ENCODE data around the gene TMEM154.

The TMEM154 gene

GRCh38 chr4:152696764-152697261 lies 17.0 kb upstream of the TMEM154 start:
- Histone ChIP-seq H3K27ac (ENCODE audit: low read length) (no peak overlapping the region), H3K4me1 (ENCODE audit: control insufficient read depth, insufficient read depth, low read length) (peaks cover 5% of the 10 kb centered on the region; the same call in 1 of the 2 replicates), H3K9me3 (ENCODE audit: control insufficient read depth, insufficient read depth, low read length) (no peaks in the 10 kb centered on the region), H3K36me3 (ENCODE audit: control insufficient read depth, insufficient read depth, low read length) (no peaks in the 10 kb centered on the region), H3K27me3 (ENCODE audit: control insufficient read depth, insufficient read depth, low read length) (no peaks in the 10 kb centered on the region), H3K4me3 (ENCODE audit: low read length) (no peak overlapping the region)
- WGBS (ENCODE audit: insufficient coverage, insufficient read length) = no CpG with 5 or more reads among the region's 5 CpGs
- no peak for DNase-seq (ENCODE audit: low read depth, low spot score)

GRCh38 chr4:152693871-152694270 lies 14.1 kb upstream of the TMEM154 start:
- Histone ChIP-seq H3K36me3 (ENCODE audit: control insufficient read depth, insufficient read depth, low read length) (no peaks in the 10 kb centered on the region), H3K9me3 (ENCODE audit: control insufficient read depth, insufficient read depth, low read length) (no peaks in the 10 kb centered on the region), H3K27ac (ENCODE audit: low read length) (no peak overlapping the region), H3K4me3 (ENCODE audit: low read length) (no peak overlapping the region), H3K27me3 (ENCODE audit: control insufficient read depth, insufficient read depth, low read length) (no peaks in the 10 kb centered on the region), H3K4me1 (ENCODE audit: control insufficient read depth, insufficient read depth, low read length) (no peaks in the 10 kb centered on the region; the same call in 1 of the 2 replicates)
- WGBS (ENCODE audit: insufficient coverage, insufficient read length) = no CpG with 5 or more reads among the region's 5 CpGs
- DNase-seq (ENCODE audit: low read depth, low spot score) = no peak

GRCh38 chr4:152691761-152692160 lies 12.0 kb upstream of the TMEM154 start:
- Histone ChIP-seq H3K36me3 (ENCODE audit: control insufficient read depth, insufficient read depth, low read length) (no peaks in the 10 kb centered on the region), H3K27me3 (ENCODE audit: control insufficient read depth, insufficient read depth, low read length) (no peaks in the 10 kb centered on the region), H3K27ac (ENCODE audit: low read length) (no peak overlapping the region), H3K9me3 (ENCODE audit: control insufficient read depth, insufficient read depth, low read length) (no peaks in the 10 kb centered on the region), H3K4me3 (ENCODE audit: low read length) (no peak overlapping the region), H3K4me1 (ENCODE audit: control insufficient read depth, insufficient read depth, low read length) (no peaks in the 10 kb centered on the region; the same call in 1 of the 2 replicates)
- no peak for DNase-seq (ENCODE audit: low read depth, low spot score)
- no CpG with 5 or more reads among the region's 1 CpG for WGBS (ENCODE audit: insufficient coverage, insufficient read length)

GRCh38 chr4:152690706-152691651 lies 11.2 kb upstream of the TMEM154 start:
- no peaks in the 10 kb centered on the region for H3K9me3 ChIP-seq (ENCODE audit: control insufficient read depth, insufficient read depth, low read length)
- no peak for DNase-seq (ENCODE audit: low read depth, low spot score)
- no peaks in the 10 kb centered on the region for H3K36me3 ChIP-seq (ENCODE audit: control insufficient read depth, insufficient read depth, low read length)
- no peaks in the 10 kb centered on the region; the same call in 1 of the 2 replicates for H3K4me1 ChIP-seq (ENCODE audit: control insufficient read depth, insufficient read depth, low read length)
- no CpG with 5 or more reads among the region's 4 CpGs for WGBS (ENCODE audit: insufficient coverage, insufficient read length)
- H3K27ac ChIP-seq (ENCODE audit: low read length) = no peak overlapping the region
- H3K4me3 ChIP-seq (ENCODE audit: low read length) = no peak overlapping the region
- H3K27me3 ChIP-seq (ENCODE audit: control insufficient read depth, insufficient read depth, low read length) = no peaks in the 10 kb centered on the region

- no peaks in the 10 kb centered on the region for H3K9me3 ChIP-seq (ENCODE audit: control insufficient read depth, insufficient read depth, low read length)
- no peaks in the 10 kb centered on the region for H3K27me3 ChIP-seq (ENCODE audit: control insufficient read depth, insufficient read depth, low read length)
- H3K4me1 ChIP-seq (ENCODE audit: control insufficient read depth, insufficient read depth, low read length) = no peaks in the 10 kb centered on the region; the same call in 1 of the 2 replicates
- no peak overlapping the region for H3K4me3 ChIP-seq (ENCODE audit: low read length)
- DNase-seq (ENCODE audit: low read depth, low spot score) = no peak
- H3K27ac ChIP-seq (ENCODE audit: low read length) = no peak overlapping the region
- no CpG with 5 or more reads among the region's 7 CpGs for WGBS (ENCODE audit: insufficient coverage, insufficient read length)
- H3K36me3 ChIP-seq (ENCODE audit: control insufficient read depth, insufficient read depth, low read length) = no peaks in the 10 kb centered on the region
These were observed 10.1 kb upstream of the TMEM154 start for GRCh38 chr4:152689615-152690501.

- H3K9me3 ChIP-seq (ENCODE audit: control insufficient read depth, insufficient read depth, low read length) = no peaks in the 10 kb centered on the region
- no CpG with 5 or more reads among the region's 2 CpGs for WGBS (ENCODE audit: insufficient coverage, insufficient read length)
- H3K36me3 ChIP-seq (ENCODE audit: control insufficient read depth, insufficient read depth, low read length) = no peaks in the 10 kb centered on the region
- H3K4me3 ChIP-seq (ENCODE audit: low read length) = no peak overlapping the region
- no peaks in the 10 kb centered on the region for H3K27me3 ChIP-seq (ENCODE audit: control insufficient read depth, insufficient read depth, low read length)
- H3K4me1 ChIP-seq (ENCODE audit: control insufficient read depth, insufficient read depth, low read length) = peaks cover 1% of the 10 kb centered on the region; the same call in 1 of the 2 replicates
- DNase-seq (ENCODE audit: low read depth, low spot score) = no peak
- H3K27ac ChIP-seq (ENCODE audit: low read length) = no peak overlapping the region
These were observed 8.3 kb upstream of the TMEM154 start for GRCh38 chr4:152687974-152688599.

- H3K4me3 ChIP-seq (ENCODE audit: low read length) = no peak overlapping the region
- no CpG with 5 or more reads among the region's 8 CpGs for WGBS (ENCODE audit: insufficient coverage, insufficient read length)
- no peaks in the 10 kb centered on the region for H3K36me3 ChIP-seq (ENCODE audit: control insufficient read depth, insufficient read depth, low read length)
- H3K27me3 ChIP-seq (ENCODE audit: control insufficient read depth, insufficient read depth, low read length) = no peaks in the 10 kb centered on the region
- H3K9me3 ChIP-seq (ENCODE audit: control insufficient read depth, insufficient read depth, low read length) = no peaks in the 10 kb centered on the region
- no peak overlapping the region for H3K27ac ChIP-seq (ENCODE audit: low read length)
- peaks cover 1% of the 10 kb centered on the region; the same call in 1 of the 2 replicates for H3K4me1 ChIP-seq (ENCODE audit: control insufficient read depth, insufficient read depth, low read length)
- DNase-seq (ENCODE audit: low read depth, low spot score) = no peak
These were observed 6.7 kb upstream of the TMEM154 start for GRCh38 chr4:152686452-152687013.

GRCh38 chr4:152684587-152684986 lies 4.8 kb upstream of the TMEM154 start:
- Histone ChIP-seq H3K4me3 (ENCODE audit: low read length) (no peak overlapping the region), H3K27me3 (ENCODE audit: control insufficient read depth, insufficient read depth, low read length) (no peaks in the 10 kb centered on the region), H3K4me1 (ENCODE audit: control insufficient read depth, insufficient read depth, low read length) (peaks cover 1% of the 10 kb centered on the region; the same call in 1 of the 2 replicates), H3K36me3 (ENCODE audit: control insufficient read depth, insufficient read depth, low read length) (no peaks in the 10 kb centered on the region), H3K9me3 (ENCODE audit: control insufficient read depth, insufficient read depth, low read length) (no peaks in the 10 kb centered on the region), H3K27ac (ENCODE audit: low read length) (no peak overlapping the region)
- DNase-seq (ENCODE audit: low read depth, low spot score) = no peak
- WGBS (ENCODE audit: insufficient coverage, insufficient read length) = no CpG with 5 or more reads among the region's 2 CpGs

GRCh38 chr4:152684007-152684406 lies 4.2 kb upstream of the TMEM154 start:
- Histone ChIP-seq H3K27me3 (ENCODE audit: control insufficient read depth, insufficient read depth, low read length) (no peaks in the 10 kb centered on the region), H3K27ac (ENCODE audit: low read length) (no peak overlapping the region), H3K4me3 (ENCODE audit: low read length) (no peak overlapping the region), H3K9me3 (ENCODE audit: control insufficient read depth, insufficient read depth, low read length) (no peaks in the 10 kb centered on the region), H3K36me3 (ENCODE audit: control insufficient read depth, insufficient read depth, low read length) (no peaks in the 10 kb centered on the region), H3K4me1 (ENCODE audit: control insufficient read depth, insufficient read depth, low read length) (0 out of 2 replicates have a peak, but pooled peaks cover 1% of the 10 kb centered on the region)
- WGBS (ENCODE audit: insufficient coverage, insufficient read length) = no CpG with 5 or more reads among the region's 3 CpGs
- no peak for DNase-seq (ENCODE audit: low read depth, low spot score)
